IPS-20b (cell line): Measurements from ENCODE around the gene TEX26.

ENCODE experiments used
- H3K27ac ChIP-seq: one replicate; pipeline ENCODE4 v1.5.1; 2013; ENCODE audit warnings: low read length
- H3K27me3 ChIP-seq: 2 replicates; pipeline ENCODE4 v1.6.1; 2013; ENCODE audit warnings: mild to moderate bottlenecking, low read length, inconsistent platforms; ENCODE audit not compliant: insufficient read depth
- H3K36me3 ChIP-seq: 2 replicates; pipeline ENCODE4 v1.6.1; 2013; ENCODE audit warnings: low read depth, mild to moderate bottlenecking, inconsistent platforms, low read length, moderate library complexity; ENCODE audit not compliant: insufficient read depth
- H3K4me1 ChIP-seq: 2 replicates; pipeline ENCODE4 v1.6.1; 2013; ENCODE audit warnings: mild to moderate bottlenecking, control low read depth, inconsistent platforms, low read length, moderate library complexity; ENCODE audit not compliant: insufficient read depth
- H3K4me3 ChIP-seq: 2 replicates; pipeline ENCODE4 v1.5.1; 2013; ENCODE audit warnings: mild to moderate bottlenecking, low read length, inconsistent platforms
- H3K9ac ChIP-seq: 2 replicates; pipeline ENCODE4 v1.6.1; 2013; ENCODE audit warnings: low read depth, mild to moderate bottlenecking, inconsistent platforms, low read length, moderate library complexity
- H3K9me3 ChIP-seq: 2 replicates; pipeline ENCODE4 v1.6.1; 2013; ENCODE audit warnings: mild to moderate bottlenecking, low read depth, low read length, inconsistent platforms; ENCODE audit not compliant: insufficient read depth

The TEX26 gene

DNA sequence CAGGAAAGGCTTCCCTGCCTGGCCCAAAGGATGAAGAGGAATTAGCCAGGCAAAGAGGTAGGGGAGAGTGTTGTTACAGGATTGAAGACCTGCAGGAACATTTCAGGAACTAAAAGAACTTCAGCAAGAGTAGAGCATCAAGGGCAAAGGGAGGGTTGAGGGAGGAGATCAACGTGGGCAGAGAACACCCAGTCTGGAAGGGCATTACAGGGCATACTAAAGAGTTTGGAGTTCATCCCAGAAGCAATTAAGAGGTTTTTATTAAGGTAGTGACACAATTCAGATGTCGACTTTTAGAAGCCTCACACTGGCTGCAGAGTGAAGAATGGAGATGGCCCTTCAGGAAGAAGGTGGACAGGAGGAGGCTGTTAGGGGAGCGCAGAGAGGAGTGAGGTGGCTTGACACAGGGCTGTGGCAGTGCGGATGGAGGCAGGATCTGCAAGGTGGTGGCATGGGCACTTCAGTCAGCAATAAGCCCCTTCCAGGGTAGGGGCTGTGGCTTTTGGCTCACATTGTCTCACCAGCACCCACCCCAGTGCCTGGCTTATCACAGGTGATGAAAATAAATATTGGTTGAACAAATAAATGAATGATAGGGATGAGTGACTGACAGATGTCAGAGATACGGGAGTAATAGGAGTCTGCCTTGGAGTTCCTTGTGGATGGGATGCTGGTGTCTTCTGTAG is 24.9 kb downstream of the TEX26 start:
- Histone ChIP-seq H3K4me3 (no peak overlapping the region), H3K36me3 (no peaks in the 10 kb centered on the region), H3K4me1 (no peaks in the 10 kb centered on the region), H3K27ac (no peak overlapping the region), H3K9me3 (peaks cover 9% of the 10 kb centered on the region; the same call in 1 of the 2 replicates), H3K9ac (no peak overlapping the region), H3K27me3 (no peaks in the 10 kb centered on the region)

DNA sequence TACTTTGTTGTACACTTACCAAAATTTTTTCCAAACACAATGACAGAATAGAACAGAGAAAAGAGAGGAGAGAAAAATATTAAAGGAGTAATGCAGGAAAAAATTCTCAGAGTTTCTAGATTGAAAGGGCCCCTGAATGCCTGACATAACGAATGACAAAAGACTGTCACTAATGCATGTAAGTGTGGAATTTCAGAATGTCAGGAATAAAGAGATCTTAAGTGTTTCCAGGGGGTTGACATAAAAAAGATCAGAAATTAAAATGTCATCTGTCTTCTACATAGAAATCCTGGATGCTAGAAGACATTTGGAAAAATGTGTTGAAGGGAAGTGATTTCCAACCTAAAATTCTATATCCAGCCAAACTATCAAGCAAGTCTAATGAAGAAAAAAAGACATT is 27.2 kb downstream of the TEX26 start:
- no peak overlapping the region for H3K4me3 ChIP-seq
- no peaks in the 10 kb centered on the region for H3K36me3 ChIP-seq
- H3K9ac ChIP-seq: no peak overlapping the region
- no peaks in the 10 kb centered on the region for H3K27me3 ChIP-seq
- H3K4me1 ChIP-seq: no peaks in the 10 kb centered on the region
- no peak overlapping the region for H3K27ac ChIP-seq
- H3K9me3 ChIP-seq: peaks cover 9% of the 10 kb centered on the region

DNA sequence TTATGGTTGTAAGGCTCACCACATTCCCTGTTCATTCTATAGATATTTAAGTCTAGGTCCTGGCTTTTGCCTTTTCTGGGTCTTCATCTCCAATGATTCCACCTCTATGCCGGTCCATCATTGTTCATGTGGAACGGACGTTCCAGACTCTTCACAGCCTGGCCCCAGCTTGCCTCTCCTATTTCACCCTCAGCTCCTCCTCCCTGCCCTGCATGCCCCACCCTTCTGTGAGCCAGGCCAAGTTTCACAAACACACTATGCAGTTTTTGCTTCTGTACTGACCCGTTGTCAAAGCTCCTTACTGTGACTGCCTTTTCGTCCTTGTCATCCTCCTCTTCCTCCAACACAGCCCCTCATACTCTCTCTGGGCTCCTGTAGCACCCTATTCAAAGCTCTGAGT is 31.3 kb downstream of the TEX26 start:
- H3K27ac ChIP-seq: no peak overlapping the region
- no peaks in the 10 kb centered on the region for H3K4me1 ChIP-seq
- H3K9ac ChIP-seq: no peak overlapping the region
- H3K36me3 ChIP-seq: no peaks in the 10 kb centered on the region
- peaks cover 33% of the 10 kb centered on the region for H3K9me3 ChIP-seq
- H3K4me3 ChIP-seq: no peak overlapping the region
- H3K27me3 ChIP-seq: no peaks in the 10 kb centered on the region

DNA sequence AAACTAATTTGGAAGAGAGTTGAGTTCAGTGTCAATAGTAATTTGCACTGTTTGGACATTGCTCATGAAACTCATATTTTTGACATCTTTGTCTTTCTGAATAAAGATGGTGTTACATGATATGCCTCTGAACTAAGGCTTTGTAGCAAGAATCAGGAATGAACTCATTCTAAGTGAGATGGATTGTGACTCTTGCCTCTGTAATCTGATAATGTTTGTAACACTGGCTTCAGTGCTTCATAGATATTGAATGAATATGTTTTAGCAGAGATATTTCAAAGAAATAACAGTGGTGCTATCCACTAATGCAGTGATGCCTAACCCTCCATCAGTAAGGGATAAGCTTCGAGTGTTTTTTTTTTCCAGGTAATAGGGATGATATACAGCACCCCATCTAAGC is 32.9 kb downstream of the TEX26 start:
- H3K9me3 ChIP-seq: peaks cover 24% of the 10 kb centered on the region
- H3K27me3 ChIP-seq: no peaks in the 10 kb centered on the region
- no peak overlapping the region for H3K4me3 ChIP-seq
- H3K27ac ChIP-seq: no peak overlapping the region
- no peak overlapping the region for H3K9ac ChIP-seq
- H3K4me1 ChIP-seq: no peaks in the 10 kb centered on the region
- no peaks in the 10 kb centered on the region for H3K36me3 ChIP-seq

DNA sequence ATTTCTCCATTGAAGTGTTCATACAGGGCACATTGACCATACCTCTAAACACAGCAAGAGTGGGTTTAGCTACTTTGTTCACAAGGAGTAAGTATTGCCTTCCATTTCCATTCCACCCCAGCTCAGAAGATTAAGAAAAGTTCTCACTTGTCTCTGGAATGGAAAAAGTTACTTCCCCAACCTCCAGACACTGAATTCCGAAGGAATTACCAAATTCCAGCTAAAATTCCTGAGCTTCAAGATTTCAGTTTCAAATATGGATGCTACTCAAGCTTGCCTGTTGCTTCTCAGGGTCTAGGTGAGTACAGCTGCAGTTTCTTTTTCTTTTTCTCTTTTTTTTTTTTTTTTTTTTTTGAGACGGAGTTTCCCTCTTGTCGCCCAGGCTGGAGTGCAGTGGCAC is 33.6 kb downstream of the TEX26 start:
- no peak overlapping the region for H3K9ac ChIP-seq
- H3K4me3 ChIP-seq: no peak overlapping the region
- no peak overlapping the region for H3K27ac ChIP-seq
- H3K9me3 ChIP-seq: peaks cover 24% of the 10 kb centered on the region
- no peaks in the 10 kb centered on the region for H3K36me3 ChIP-seq
- H3K4me1 ChIP-seq: no peaks in the 10 kb centered on the region
- no peaks in the 10 kb centered on the region for H3K27me3 ChIP-seq

DNA sequence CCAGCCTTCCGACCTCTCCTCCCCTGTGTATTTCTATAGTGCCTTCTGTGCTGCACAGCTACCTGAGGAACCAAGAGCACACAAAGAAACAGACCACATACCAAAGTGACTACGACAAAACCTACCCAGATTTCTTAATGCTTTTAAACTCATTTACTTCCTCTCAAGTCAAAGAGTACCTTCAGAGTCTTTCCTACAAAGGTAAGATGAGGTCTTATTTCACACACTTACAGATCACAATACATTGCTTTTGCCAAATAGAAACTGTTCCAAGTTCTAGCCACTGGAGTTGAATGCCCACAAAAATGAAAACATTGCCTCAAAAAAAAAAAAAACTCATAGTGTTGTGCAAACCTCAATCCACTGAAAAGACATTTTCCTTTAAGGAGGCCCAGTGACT is 36.4 kb downstream of the TEX26 start:
- H3K27me3 ChIP-seq: no peaks in the 10 kb centered on the region
- H3K9ac ChIP-seq: no peak overlapping the region
- H3K4me3 ChIP-seq: no peak overlapping the region
- no peaks in the 10 kb centered on the region for H3K36me3 ChIP-seq
- peaks cover 24% of the 10 kb centered on the region for H3K9me3 ChIP-seq
- no peaks in the 10 kb centered on the region for H3K4me1 ChIP-seq
- no peak overlapping the region for H3K27ac ChIP-seq

DNA sequence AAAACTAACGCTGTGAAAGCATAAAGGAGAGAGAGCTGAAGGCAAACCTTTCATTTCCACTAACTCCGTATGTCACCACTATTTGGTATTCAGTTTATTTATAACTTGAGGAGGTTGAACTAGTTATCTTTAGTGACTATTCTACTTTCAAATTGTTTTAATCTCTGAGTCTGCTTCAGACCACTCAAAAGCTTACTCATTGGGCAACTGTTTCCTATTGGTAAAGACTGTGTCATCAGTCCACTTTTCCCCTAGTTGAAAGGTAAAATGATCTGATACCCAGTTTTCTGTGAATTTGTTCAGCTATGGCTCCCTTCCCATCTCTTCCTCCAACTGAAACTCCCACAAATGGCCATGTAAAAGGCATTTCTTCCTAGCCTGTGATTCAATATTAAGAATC is 39.1 kb downstream of the TEX26 start:
- no peaks in the 10 kb centered on the region for H3K4me1 ChIP-seq
- no peak overlapping the region for H3K9ac ChIP-seq
- no peaks in the 10 kb centered on the region for H3K27me3 ChIP-seq
- H3K4me3 ChIP-seq: no peak overlapping the region
- no peaks in the 10 kb centered on the region for H3K36me3 ChIP-seq
- no peak overlapping the region for H3K27ac ChIP-seq
- H3K9me3 ChIP-seq: peaks cover 14% of the 10 kb centered on the region

DNA sequence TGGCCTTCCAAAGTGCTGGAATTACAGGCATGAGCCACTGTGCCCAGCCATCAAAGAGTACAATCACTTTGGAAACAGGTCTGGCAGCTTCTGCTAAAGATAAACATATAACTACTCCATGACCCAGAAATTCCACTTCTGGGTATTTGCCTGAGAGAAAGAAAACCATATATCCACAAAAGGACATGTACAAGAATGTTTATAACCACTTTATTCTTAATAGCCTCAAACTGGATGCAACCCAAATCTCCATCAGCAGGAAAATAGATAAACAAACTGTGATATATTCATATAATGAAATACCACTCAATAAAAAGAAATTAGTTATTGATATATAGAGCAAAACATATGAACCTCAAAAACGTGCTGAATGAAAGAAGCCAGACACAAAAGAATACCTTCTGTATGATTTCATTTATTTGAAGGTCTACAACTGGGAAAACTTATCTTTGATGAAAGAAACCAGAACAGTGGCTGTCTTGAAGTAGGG is 40.5 kb downstream of the TEX26 start:
- Histone ChIP-seq H3K27ac (no peak overlapping the region), H3K36me3 (no peaks in the 10 kb centered on the region), H3K9me3 (peaks cover under 1% of the 10 kb centered on the region; the same call in 1 of the 2 replicates), H3K4me3 (no peak overlapping the region), H3K9ac (no peak overlapping the region), H3K27me3 (no peaks in the 10 kb centered on the region), H3K4me1 (no peaks in the 10 kb centered on the region)

DNA sequence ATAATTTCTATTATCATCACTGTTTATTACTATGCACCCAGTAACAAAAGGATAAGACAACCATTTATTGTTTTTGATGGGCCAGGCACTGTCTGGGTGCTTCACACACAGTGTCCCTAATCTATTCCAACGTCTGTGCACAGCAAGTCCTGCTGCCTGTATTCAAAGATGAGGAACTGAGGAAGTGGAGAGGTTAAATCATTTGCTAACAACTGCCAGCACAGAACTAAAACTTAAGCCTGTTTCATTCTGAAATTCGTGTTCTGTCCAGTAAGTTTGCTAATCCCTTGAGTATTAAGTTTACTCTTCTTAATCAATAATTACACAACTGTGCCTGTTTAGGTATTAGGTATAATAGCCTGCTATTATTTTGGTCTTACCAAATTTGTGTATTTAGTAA is 41.9 kb downstream of the TEX26 start:
- Histone ChIP-seq H3K27me3 (no peaks in the 10 kb centered on the region), H3K9me3 (no peaks in the 10 kb centered on the region), H3K4me1 (no peaks in the 10 kb centered on the region), H3K4me3 (no peak overlapping the region), H3K36me3 (no peaks in the 10 kb centered on the region), H3K27ac (no peak overlapping the region), H3K9ac (no peak overlapping the region)

DNA sequence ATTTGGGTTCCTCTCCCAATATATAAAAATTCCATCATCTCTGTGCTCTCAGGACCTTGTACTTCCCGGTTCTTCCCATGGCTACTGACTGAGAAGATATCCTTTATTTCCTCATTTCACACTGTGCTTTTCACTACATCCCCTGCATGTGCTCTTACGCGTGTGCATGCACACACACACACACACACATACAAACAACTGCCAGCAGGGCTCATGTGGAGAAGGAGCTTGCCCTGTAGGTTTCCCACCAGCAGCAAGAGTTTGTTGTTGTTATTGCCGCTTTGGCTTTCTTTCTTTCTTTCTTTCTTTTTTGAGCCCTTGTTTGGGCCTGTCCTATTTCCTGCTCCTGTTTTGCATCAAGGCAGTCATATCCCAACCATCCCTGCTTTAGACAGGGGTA is 43.6 kb downstream of the TEX26 start:
- no peaks in the 10 kb centered on the region for H3K4me1 ChIP-seq
- no peaks in the 10 kb centered on the region for H3K27me3 ChIP-seq
- H3K9ac ChIP-seq: no peak overlapping the region
- no peak overlapping the region for H3K27ac ChIP-seq
- H3K4me3 ChIP-seq: no peak overlapping the region
- no peaks in the 10 kb centered on the region for H3K36me3 ChIP-seq
- no peaks in the 10 kb centered on the region for H3K9me3 ChIP-seq

DNA sequence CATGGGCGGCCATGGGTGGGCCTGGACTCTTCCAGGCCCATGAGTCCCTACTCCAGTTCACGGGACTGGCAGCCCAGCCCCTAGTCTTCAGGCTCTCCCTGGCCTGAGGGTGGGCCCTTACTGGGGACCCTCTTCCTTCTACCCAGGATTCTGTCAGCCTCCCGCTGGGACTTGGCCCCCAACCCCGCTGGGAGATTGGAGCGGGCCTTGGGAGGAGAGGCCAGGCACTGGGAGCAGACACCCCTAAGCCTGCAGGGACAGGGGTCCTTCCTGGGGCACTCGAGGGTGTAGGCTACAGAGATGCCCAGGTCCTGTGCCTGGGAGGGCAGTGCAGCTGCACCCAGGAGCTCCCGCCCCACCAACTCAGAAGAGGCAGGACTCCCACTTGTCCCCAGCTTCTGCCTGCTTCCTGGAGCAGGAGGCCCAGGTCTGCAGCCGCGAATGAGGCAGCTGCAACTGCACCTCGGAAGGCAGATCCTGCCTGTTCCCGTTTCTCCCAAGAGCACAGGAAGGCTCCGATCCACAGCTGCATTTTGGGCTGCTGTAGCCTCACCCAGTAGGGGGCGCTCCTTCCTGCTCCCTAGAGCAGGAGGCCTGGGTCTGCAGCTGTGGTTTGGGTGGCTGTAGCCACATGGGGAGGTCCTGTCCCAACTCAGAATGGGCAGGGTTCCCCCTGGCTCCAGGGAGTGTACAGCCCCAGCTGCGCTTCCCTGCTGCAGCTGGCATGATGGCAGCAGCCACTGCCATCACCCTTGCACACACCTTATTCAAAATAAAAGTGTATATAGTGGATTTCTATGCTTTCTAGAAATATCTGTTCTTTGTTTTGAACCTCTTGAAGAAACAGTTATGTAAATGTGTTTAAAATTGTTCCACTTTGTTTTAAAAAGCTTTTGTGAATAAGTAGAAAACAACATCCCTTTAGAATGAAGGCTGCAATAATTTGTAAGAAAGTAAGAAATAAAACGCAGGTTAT is 46.8 kb downstream of the TEX26 start:
- H3K27me3 ChIP-seq: no peaks in the 10 kb centered on the region
- H3K27ac ChIP-seq: no peak overlapping the region
- no peak overlapping the region for H3K9ac ChIP-seq
- no peaks in the 10 kb centered on the region for H3K36me3 ChIP-seq
- no peak overlapping the region for H3K4me3 ChIP-seq
- no peaks in the 10 kb centered on the region for H3K9me3 ChIP-seq
- H3K4me1 ChIP-seq: peaks cover 13% of the 10 kb centered on the region; the same call in 1 of the 2 replicates

DNA sequence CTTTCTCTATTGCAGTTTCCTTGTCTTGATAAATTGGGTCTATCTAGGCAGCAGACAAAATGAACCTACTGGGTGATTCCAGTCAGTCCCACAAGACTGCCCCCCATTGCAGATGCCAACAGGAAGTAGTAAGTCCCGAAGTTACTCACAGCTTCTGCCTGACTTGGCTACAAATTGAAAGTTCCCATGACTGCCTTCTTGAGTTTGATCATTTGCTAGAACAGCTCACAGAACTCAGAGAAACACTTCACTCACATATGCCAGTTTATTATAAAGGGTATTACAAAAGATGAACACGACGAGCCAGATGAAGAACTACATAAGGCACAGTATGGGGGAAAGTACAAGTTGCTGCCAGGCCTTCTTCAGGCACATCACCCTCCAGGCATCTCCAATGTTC is 50.0 kb downstream of the TEX26 start:
- Histone ChIP-seq H3K4me3 (no peak overlapping the region), H3K9me3 (no peaks in the 10 kb centered on the region), H3K27ac (no peak overlapping the region), H3K27me3 (no peaks in the 10 kb centered on the region), H3K4me1 (peaks cover 15% of the 10 kb centered on the region; the same call in 1 of the 2 replicates), H3K36me3 (no peaks in the 10 kb centered on the region), H3K9ac (no peak overlapping the region)
